ENCODE data around the gene INHA.

DNA sequence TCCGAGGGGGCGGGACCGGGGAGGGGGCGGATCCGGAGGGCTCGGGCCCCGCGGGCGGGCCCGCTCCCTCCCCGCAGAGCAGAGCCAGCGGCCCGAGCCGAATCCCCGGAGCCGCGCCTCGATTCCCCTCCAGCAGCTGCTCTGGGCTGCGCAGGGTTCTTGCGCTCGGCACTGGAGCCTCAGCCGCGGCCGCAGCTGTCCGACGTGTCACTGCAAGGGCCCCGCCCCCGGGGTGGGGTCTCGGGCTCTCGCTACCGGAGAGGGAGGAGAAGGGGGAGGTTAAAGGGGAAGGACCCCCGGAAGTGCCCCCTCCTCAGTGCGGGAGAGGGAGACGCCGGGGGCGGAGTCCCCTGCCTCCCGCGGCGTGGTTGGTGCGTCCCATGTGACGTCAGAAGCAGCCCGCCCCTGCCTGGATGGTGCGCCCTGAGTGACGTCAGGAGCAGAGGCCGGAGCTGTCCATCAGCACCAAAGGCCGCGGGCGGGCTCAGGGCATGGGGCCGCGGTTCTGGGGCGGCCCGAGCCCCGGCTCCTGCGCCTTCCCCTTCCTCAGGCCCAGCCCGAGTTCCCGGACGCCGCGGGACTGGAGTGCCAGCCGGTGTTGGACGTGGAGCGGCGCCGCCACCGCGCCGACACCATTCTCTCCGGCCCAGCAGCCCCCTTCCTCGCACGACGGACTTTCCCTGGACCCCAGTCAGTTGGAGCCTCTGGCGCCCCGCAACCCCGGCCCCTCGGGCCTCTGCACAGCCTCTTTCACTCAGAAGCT is 28.3 kb upstream of the INHA start, which contains the start of the genes CHPF and TMEM198:
- TF ChIP-seq EZH2 (IDR thresholded peaks at IDR 0.05; ENCODE audit: borderline replicate concordance, low read depth, low read length, severe bottlenecking) (no peak), CTCF (IDR thresholded peaks at IDR 0.05; ENCODE audit: borderline replicate concordance, extremely low read depth, low read length, poor library complexity, severe bottlenecking) (no peak)

Data from DND-41 (cell line).